HepG2 (cell line): ENCODE measurements around the gene EDAR. TPM values are rescaled to one million over a fixed set of nuclear protein-coding genes. Genes with fewer than 3 reads are reported as not detected.

ENCODE experiments used
- ATAC-seq: fragments of 200-7000 bp; cut with Tn5 transposase; 3 replicates; pipeline ENCODE4 v1.9.1; 2020; ENCODE audit warnings: mild to moderate bottlenecking, moderate library complexity
- BruUV-seq: library from RNA; stranded (reverse); fragments of 400-500 nt; replicated peaks from 2 replicates; lab custom pipeline; 2021; lab: Mats Ljungman, UMichigan
- CTCF ChIA-PET: fragments of 300-600 bp; formaldehyde crosslinking; extraction: SDS; loops from one replicate; lab custom pipeline; 2021; ENCODE audit warnings: low total read pairs, inconsistent platforms, low intra/inter-chr PET ratio; lab: Yijun Ruan, JAX
- POLR2A ChIA-PET: fragments of 350-600 bp; sonication (Branson Sonifier 250); formaldehyde crosslinking; loops from one replicate; lab custom pipeline; 2020; ENCODE audit warnings: antibody characterized with exemption, inconsistent platforms; lab: Yijun Ruan, JAX
- DNase-seq: peaks from one replicate; pipeline ENCODE4 v3.0.0-alpha.2; 2015; ENCODE audit warnings: low spot score
- FAIRE-seq: peaks from 3 replicates; lab custom pipeline; 2011; peaks lifted over from hg19 to GRCh38; lab: Jason Lieb, UNC
- H2AFZ ChIP-seq: one replicate; pipeline ENCODE4 v1.6.1; 2011; ENCODE audit warnings: low read length, inconsistent platforms
- H3K27ac ChIP-seq: fragments of 300-600 bp; 3 replicates; pipeline ENCODE4 v1.8.0; 2011; ENCODE audit warnings: mixed run types, mild to moderate bottlenecking, mixed read lengths, low read length, inconsistent platforms; ENCODE audit not compliant: insufficient read depth; ENCODE audit errors: extremely low read length
- H3K27me3 ChIP-seq, 2 experiments: fragments of 200-600 bp in 1 of 2; 2 replicates in 1 of 2; 3 replicates in 1 of 2; pipeline versions ENCODE4 v1.6.0 to v1.8.0; 2011; ENCODE audit warnings: low read length in 2 of 2, mild to moderate bottlenecking in 2 of 2, moderate library complexity in 2 of 2, inconsistent platforms in 1 of 2; ENCODE audit not compliant: insufficient read depth in 2 of 2, control insufficient read depth in 1 of 2
- H3K36me3 ChIP-seq, 2 experiments: fragments of 200-600 bp in 1 of 2; replicated peaks in 1 of 2; 2 replicates in 1 of 2; 3 replicates in 1 of 2; pipeline versions ENCODE4 v1.5.1 to v1.8.0; 2011; ENCODE audit warnings: low read length in 2 of 2, inconsistent platforms in 1 of 2; ENCODE audit not compliant: insufficient read depth in 2 of 2, control insufficient read depth in 1 of 2
- H3K4me1 ChIP-seq: 2 replicates; pipeline ENCODE4 v1.5.1; 2012; ENCODE audit warnings: low read length, inconsistent platforms; ENCODE audit not compliant: insufficient read depth
- H3K4me2 ChIP-seq: 2 replicates; pipeline ENCODE4 v1.6.0; 2011; ENCODE audit warnings: low read depth, low read length, inconsistent platforms
- H3K4me3 ChIP-seq, 3 experiments: fragments of 200-600 bp in 1 of 3; sonication (generic), shearing (Covaris generic) in 1 of 3; replicated peaks in 1 of 3; 2 replicates each; pipeline ENCODE4 v1.5.1; 2011 to 2016; ENCODE audit warnings: low read length in 3 of 3, inconsistent platforms in 2 of 3, low read depth in 2 of 3, mild to moderate bottlenecking in 2 of 3, control low read depth in 1 of 3, mixed read lengths in 1 of 3; ENCODE audit not compliant: insufficient read depth in 1 of 3
- H3K79me2 ChIP-seq: one replicate; pipeline ENCODE4 v1.6.1; 2011; ENCODE audit warnings: low read length, inconsistent platforms; ENCODE audit not compliant: insufficient read depth
- H3K9ac ChIP-seq: 2 replicates; pipeline ENCODE4 v1.6.0; 2011; ENCODE audit warnings: mild to moderate bottlenecking, low read depth, low read length, inconsistent platforms; ENCODE audit not compliant: insufficient read depth
- H3K9me3 ChIP-seq: 2 replicates; pipeline ENCODE4 v1.5.1; 2012; ENCODE audit warnings: mild to moderate bottlenecking, low read length
- H4K20me1 ChIP-seq: 2 replicates; pipeline ENCODE4 v1.6.0; 2011; ENCODE audit warnings: inconsistent platforms, mild to moderate bottlenecking, low read length, moderate library complexity; ENCODE audit not compliant: insufficient read depth
- ARNT2 ChIP-seq: sonication (generic); formaldehyde crosslinking; IDR thresholded peaks from 2 replicates; pipeline ENCODE4 v1.8.0; 2022; ENCODE audit warnings: mild to moderate bottlenecking, low read depth, missing genetic modification reagents, moderate library complexity
- HMG20A ChIP-seq: IDR thresholded peaks from 2 replicates; pipeline ENCODE4 v1.6.1; 2016; ENCODE audit warnings: borderline replicate concordance
- ZEB1 ChIP-seq: IDR thresholded peaks from 2 replicates; pipeline ENCODE4 v1.6.1; 2012; ENCODE audit warnings: mild to moderate bottlenecking, low read depth, inconsistent platforms; ENCODE audit not compliant: insufficient replicate concordance
- ZNF180 ChIP-seq: sonication (generic); formaldehyde crosslinking; IDR thresholded peaks from 2 replicates; pipeline ENCODE4 v1.4.0; 2020; ENCODE audit warnings: low read depth, missing genetic modification reagents, borderline replicate concordance
- WGBS: methylation state at CpG from one replicate; pipeline ENCODE4 v1.1.6; 2017; ENCODE audit warnings: low lambda C conversion rate; 5-methylcytosine and 5-hydroxymethylcytosine counted together
- in situ Hi-C: cut with HindIII; loops from 2 replicates; pipeline ENCODE4 v1.10.0; 2017; ENCODE audit warnings: low pct_unique_long_range_greater_than_20kb; ENCODE audit not compliant: extremely low pct_ligation_motif_present
- intact Hi-C: fragments of 100-400 bp; cut with micrococcal nuclease; formaldehyde crosslinking; loops from one replicate; pipeline ENCODE4 v1.10.0; 2022; ENCODE audit not compliant: unreplicated experiment
- polyA plus RNA-seq, 8 experiments: library from polyadenylated mRNA; depleted of rRNA in 3 of 8; stranded (reverse) in 7 of 8; unstranded in 1 of 8; fragments of >200 nt; fragmentation: Illumina TruSeq in 4 of 8; extraction: Trizol in 4 of 8; gene quantifications; 2 replicates each; pipeline versions ENCODE4 v1.2.1 to v1.2.3, GENCODE V29; 2011 to 2016; ENCODE audit warnings: low read depth in 4 of 8, missing spikeins in 1 of 8, mixed read lengths in 1 of 8; ENCODE audit not compliant: insufficient read depth in 1 of 8
- total RNA-seq, 5 experiments: library from RNA; depleted of rRNA; stranded (reverse); fragments of >200 nt; fragmentation: Illumina TruSeq; extraction: Trizol; gene quantifications; 2 replicates each; pipeline ENCODE4 v1.2.3, GENCODE V29; 2016; ENCODE audit warnings: low read depth in 1 of 5
- TF ChIP-seq, protein P1 (sequence below), 2 experiments: sonication (generic) in 1 of 2; formaldehyde crosslinking in 1 of 2; IDR thresholded peaks; 2 replicates each; pipeline versions ENCODE4 v1.5.1 to v1.6.1; 2011 to 2020; ENCODE audit warnings: borderline replicate concordance in 1 of 2, low read depth in 1 of 2, low read length in 1 of 2, mild to moderate bottlenecking in 1 of 2, missing genetic modification reagents in 1 of 2, moderate library complexity in 1 of 2
- TF ChIP-seq, protein P2 (sequence below): sonication (generic); formaldehyde crosslinking; conservative IDR thresholded peaks from 2 replicates; pipeline ENCODE4 v1.8.0; 2022; ENCODE audit warnings: mild to moderate bottlenecking, moderate library complexity, missing genetic modification reagents

Gene EDAR
- total and polyA plus RNA-seq, 2 of the 13 experiments (the other 11 are each of a cell fraction or from before 2014, with no cell fraction given): not detected

DNA sequence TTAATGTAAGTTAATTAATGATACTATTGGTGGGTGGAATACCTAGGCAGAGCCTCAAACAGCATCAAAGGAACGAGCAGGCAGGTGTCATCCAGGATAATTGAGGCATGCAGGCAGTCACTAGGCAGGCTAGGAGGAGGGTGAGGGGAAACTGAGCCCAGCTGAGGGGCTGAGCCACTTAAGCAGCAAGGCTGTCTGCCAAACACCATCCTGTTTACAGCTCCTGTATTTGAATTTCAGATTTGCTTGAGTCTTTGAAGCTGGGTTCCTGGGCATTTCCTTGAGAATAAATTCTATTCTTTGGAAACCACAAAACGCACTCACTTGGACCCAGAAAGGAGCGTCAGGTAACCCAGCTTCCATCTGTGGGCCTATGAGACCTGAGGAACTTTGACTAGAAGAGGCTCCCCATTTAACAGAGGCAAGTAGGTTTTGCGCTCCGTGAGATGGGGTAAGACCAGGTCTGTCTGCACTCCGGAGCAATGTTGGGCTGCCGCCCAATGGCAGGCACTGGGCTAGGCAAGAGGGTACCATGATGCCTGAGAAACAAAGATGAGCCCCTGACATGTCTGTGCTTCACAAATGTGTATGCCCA is 2.0 kb downstream of the EDAR start:
- H3K4me1 ChIP-seq: peaks cover 22% of the 10 kb centered on the region
- H3K9ac ChIP-seq: no peak overlapping the region
- no peaks in the 10 kb centered on the region for H3K79me2 ChIP-seq
- H3K36me3 ChIP-seq: no peaks in the 10 kb centered on the region
- H3K27ac ChIP-seq: no peak overlapping the region
- DNase-seq (no peak), FAIRE-seq (no peak), ATAC-seq (no peak)
- ChIA-PET POLR2A (no interaction called here), CTCF (no interaction called here)
- WGBS: 67% methylated on average over 7 of the region's 7 CpGs
- no TSS peak for BruUV-seq
- H3K9me3 ChIP-seq: no peaks in the 10 kb centered on the region
- H2AFZ ChIP-seq: no peak overlapping the region
- H3K4me2 ChIP-seq: no peak overlapping the region
- no peaks in the 10 kb centered on the region for H4K20me1 ChIP-seq
- in situ Hi-C loops (loop anchor here (5.0 kb wide), 1 partner anchor 60 kb away; no protein-coding TSS in a partner anchor), intact Hi-C loops (loop anchor here (5.0 kb wide), 1 partner anchor 200 kb away; the partner anchor contains the start of gene CCDC138)
- TF ChIP-seq, protein P1, sequence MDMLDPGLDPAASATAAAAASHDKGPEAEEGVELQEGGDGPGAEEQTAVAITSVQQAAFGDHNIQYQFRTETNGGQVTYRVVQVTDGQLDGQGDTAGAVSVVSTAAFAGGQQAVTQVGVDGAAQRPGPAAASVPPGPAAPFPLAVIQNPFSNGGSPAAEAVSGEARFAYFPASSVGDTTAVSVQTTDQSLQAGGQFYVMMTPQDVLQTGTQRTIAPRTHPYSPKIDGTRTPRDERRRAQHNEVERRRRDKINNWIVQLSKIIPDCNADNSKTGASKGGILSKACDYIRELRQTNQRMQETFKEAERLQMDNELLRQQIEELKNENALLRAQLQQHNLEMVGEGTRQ (IDR thresholded peaks at IDR 0.05; ENCODE audit: low read depth, low read length): no peak
- TF ChIP-seq, protein P1 (CRISPR knock-in tag; IDR thresholded peaks at IDR 0.05; ENCODE audit: borderline replicate concordance): no peak
- TF ChIP-seq, protein P2, sequence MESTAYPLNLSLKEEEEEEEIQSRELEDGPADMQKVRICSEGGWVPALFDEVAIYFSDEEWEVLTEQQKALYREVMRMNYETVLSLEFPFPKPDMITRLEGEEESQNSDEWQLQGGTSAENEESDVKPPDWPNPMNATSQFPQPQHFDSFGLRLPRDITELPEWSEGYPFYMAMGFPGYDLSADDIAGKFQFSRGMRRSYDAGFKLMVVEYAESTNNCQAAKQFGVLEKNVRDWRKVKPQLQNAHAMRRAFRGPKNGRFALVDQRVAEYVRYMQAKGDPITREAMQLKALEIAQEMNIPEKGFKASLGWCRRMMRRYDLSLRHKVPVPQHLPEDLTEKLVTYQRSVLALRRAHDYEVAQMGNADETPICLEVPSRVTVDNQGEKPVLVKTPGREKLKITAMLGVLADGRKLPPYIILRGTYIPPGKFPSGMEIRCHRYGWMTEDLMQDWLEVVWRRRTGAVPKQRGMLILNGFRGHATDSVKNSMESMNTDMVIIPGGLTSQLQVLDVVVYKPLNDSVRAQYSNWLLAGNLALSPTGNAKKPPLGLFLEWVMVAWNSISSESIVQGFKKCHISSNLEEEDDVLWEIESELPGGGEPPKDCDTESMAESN (CRISPR knock-in tag): no peak
- no peak for TF ChIP-seq ZNF180 (CRISPR knock-in tag)
- no peak for TF ChIP-seq HMG20A
- no peak for TF ChIP-seq ZEB1
- TF ChIP-seq ARNT2 (CRISPR knock-in tag): no peak
- no peak overlapping the region for H3K4me3 ChIP-seq
- peaks cover 7 to 52% of the 10 kb centered on the region in 2 experiments; a peak in 4 of 5 replicates for H3K27me3 ChIP-seq
